Parathyroid adenoma (tissue), 2 donors: ENCODE data around the gene ANO2.

ENCODE experiments used
- H2AFZ ChIP-seq: fragments of 300-600 bp; sonication (generic); one replicate; pipeline ENCODE4 v1.7.0; 2017; ENCODE audit warnings: antibody characterized with exemption, mild to moderate bottlenecking
- H3K27ac ChIP-seq: fragments of 300-600 bp; sonication (generic); one replicate; pipeline ENCODE4 v1.7.0; 2017
- H3K27me3 ChIP-seq: fragments of 300-600 bp; sonication (generic); one replicate; pipeline ENCODE4 v1.7.0; 2017; ENCODE audit warnings: low read length; ENCODE audit not compliant: control insufficient read depth, insufficient read depth
- H3K36me3 ChIP-seq: fragments of 300-600 bp; sonication (generic); one replicate; pipeline ENCODE4 v1.7.0; 2017; ENCODE audit warnings: low read length; ENCODE audit not compliant: control insufficient read depth, insufficient read depth
- H3K4me1 ChIP-seq: fragments of 300-600 bp; sonication (generic); one replicate; pipeline ENCODE4 v1.7.0; 2017; ENCODE audit warnings: control low read depth
- H3K4me2 ChIP-seq: fragments of 300-600 bp; sonication (generic); one replicate; pipeline ENCODE4 v1.7.0; 2017; ENCODE audit warnings: low read length
- H3K4me3 ChIP-seq: fragments of 300-600 bp; sonication (generic); one replicate; pipeline ENCODE4 v1.7.0; 2017; ENCODE audit warnings: low read depth, low read length
- H3K79me2 ChIP-seq: fragments of 300-600 bp; sonication (generic); one replicate; pipeline ENCODE4 v1.7.0; 2017; ENCODE audit warnings: control low read depth
- H3K9ac ChIP-seq: fragments of 300-600 bp; sonication (generic); one replicate; pipeline ENCODE4 v1.7.0; 2017; ENCODE audit warnings: mild to moderate bottlenecking
- H3K9me3 ChIP-seq: fragments of 300-600 bp; sonication (generic); one replicate; pipeline ENCODE4 v1.7.0; 2017; ENCODE audit warnings: low read length; ENCODE audit not compliant: control insufficient read depth
- CTCF ChIP-seq: fragments of 300-600 bp; sonication (generic); IDR thresholded peaks from one replicate; pipeline ENCODE4 v1.7.0; 2017; ENCODE audit warnings: antibody characterized with exemption, mild to moderate bottlenecking
- donor health status: primary hyperparathyroidism.

Gene ANO2

GRCh38 chr12:5969974-5970690 is 25.1 kb upstream of the ANO2 start:
- Histone ChIP-seq H3K27ac (no peak overlapping the region), H3K9ac (no peak overlapping the region), H3K79me2 (no peaks in the 10 kb centered on the region), H3K4me3 (no peak overlapping the region), H3K4me2 (no peak overlapping the region), H2AFZ (no peak overlapping the region), H3K36me3 (no peaks in the 10 kb centered on the region), H3K9me3 (no peaks in the 10 kb centered on the region), H3K4me1 (no peaks in the 10 kb centered on the region), H3K27me3 (no peaks in the 10 kb centered on the region)
- no peak for TF ChIP-seq CTCF

GRCh38 chr12:5969156-5969973 is 24.3 kb upstream of the ANO2 start:
- H3K27me3 ChIP-seq: no peaks in the 10 kb centered on the region
- H3K9ac ChIP-seq: no peak overlapping the region
- no peak for TF ChIP-seq CTCF
- H3K79me2 ChIP-seq: no peaks in the 10 kb centered on the region
- no peak overlapping the region for H3K4me3 ChIP-seq
- no peaks in the 10 kb centered on the region for H3K4me1 ChIP-seq
- H3K36me3 ChIP-seq: no peaks in the 10 kb centered on the region
- no peaks in the 10 kb centered on the region for H3K9me3 ChIP-seq
- H3K4me2 ChIP-seq: no peak overlapping the region
- no peak overlapping the region for H3K27ac ChIP-seq
- H2AFZ ChIP-seq: no peak overlapping the region

GRCh38 chr12:5967645-5968415 is 22.8 kb upstream of the ANO2 start:
- no peaks in the 10 kb centered on the region for H3K27me3 ChIP-seq
- no peak overlapping the region for H3K4me3 ChIP-seq
- no peak overlapping the region for H3K4me2 ChIP-seq
- H3K4me1 ChIP-seq: no peaks in the 10 kb centered on the region
- no peaks in the 10 kb centered on the region for H3K9me3 ChIP-seq
- no peaks in the 10 kb centered on the region for H3K79me2 ChIP-seq
- TF ChIP-seq CTCF: no peak
- no peak overlapping the region for H3K9ac ChIP-seq
- H3K27ac ChIP-seq: no peak overlapping the region
- H2AFZ ChIP-seq: no peak overlapping the region
- no peaks in the 10 kb centered on the region for H3K36me3 ChIP-seq

GRCh38 chr12:5966486-5967095 is 21.5 kb upstream of the ANO2 start:
- Histone ChIP-seq H2AFZ (no peak overlapping the region), H3K79me2 (no peaks in the 10 kb centered on the region), H3K4me1 (no peaks in the 10 kb centered on the region), H3K9me3 (no peaks in the 10 kb centered on the region), H3K36me3 (no peaks in the 10 kb centered on the region), H3K4me3 (no peak overlapping the region), H3K9ac (no peak overlapping the region), H3K27ac (no peak overlapping the region), H3K4me2 (no peak overlapping the region), H3K27me3 (no peaks in the 10 kb centered on the region)
- no peak for TF ChIP-seq CTCF
